Osteoblast (primary cell): ENCODE results near the gene PHAX. TPM values are rescaled to one million over a fixed set of nuclear protein-coding genes. Genes with fewer than 3 reads are reported as not detected.

ENCODE experiments used
- DNase-seq: peaks from one replicate; pipeline ENCODE4 v3.0.0; 2011; ENCODE audit warnings: low spot score, mixed read lengths; ENCODE audit not compliant: insufficient read length; ENCODE audit errors: missing footprints
- H2AFZ ChIP-seq: 2 replicates; pipeline ENCODE4 v1.6.0; 2011; ENCODE audit warnings: mild to moderate bottlenecking, low read length
- H3K27ac ChIP-seq: 2 replicates; pipeline ENCODE4 v1.5.1; 2011; ENCODE audit warnings: mild to moderate bottlenecking, low read depth, low read length, moderate library complexity
- H3K27me3 ChIP-seq: 2 replicates; pipeline ENCODE4 v1.6.0; 2012; ENCODE audit warnings: mild to moderate bottlenecking, control low read depth, inconsistent platforms, low read length, moderate library complexity; ENCODE audit not compliant: insufficient read depth
- H3K36me3 ChIP-seq: 2 replicates; pipeline ENCODE4 v1.5.1; 2011; ENCODE audit warnings: mild to moderate bottlenecking, low read length, control low read depth, moderate library complexity; ENCODE audit not compliant: insufficient read depth
- H3K4me1 ChIP-seq: 2 replicates; pipeline ENCODE4 v1.5.1; 2011; ENCODE audit warnings: mild to moderate bottlenecking, low read length, control low read depth, moderate library complexity; ENCODE audit not compliant: insufficient read depth
- H3K4me2 ChIP-seq: 2 replicates; pipeline ENCODE4 v1.6.0; 2011; ENCODE audit warnings: mild to moderate bottlenecking, low read length; ENCODE audit not compliant: insufficient read depth
- H3K4me3 ChIP-seq: fragments of 200-600 bp; sonication (generic); 3 replicates; pipeline ENCODE4 v1.5.1; 2012; ENCODE audit warnings: mild to moderate bottlenecking, low read length, inconsistent platforms; ENCODE audit not compliant: insufficient read depth
- H3K79me2 ChIP-seq: 2 replicates; pipeline ENCODE4 v1.6.0; 2012; ENCODE audit warnings: mild to moderate bottlenecking, low read length, control low read depth, inconsistent platforms; ENCODE audit not compliant: insufficient read depth
- H3K9me3 ChIP-seq: 2 replicates; pipeline ENCODE4 v1.5.1; 2011; ENCODE audit warnings: low read depth, low read length, control low read depth
- H4K20me1 ChIP-seq: 2 replicates; pipeline ENCODE4 v1.6.0; 2012; ENCODE audit warnings: mild to moderate bottlenecking, low read length, control low read depth; ENCODE audit not compliant: insufficient read depth
- CTCF ChIP-seq: IDR thresholded peaks from 2 replicates; pipeline ENCODE4 v1.5.1; 2011; ENCODE audit warnings: mild to moderate bottlenecking, low read depth, low read length, moderate library complexity; ENCODE audit errors: extremely low read depth
- small RNA-seq: library from RNA; depleted of rRNA; stranded (forward); fragments of <200 nt; gene quantifications from one replicate; pipeline ENCODE3, GENCODE V24; 2012
- total RNA-seq: library from RNA; depleted of rRNA; stranded (reverse); fragments of >200 nt; gene quantifications from 2 replicates; pipeline ENCODE4 v1.2.3, GENCODE V29; 2012

Gene PHAX
- total RNA-seq, 1 donor: 55.4 TPM

- no peak overlapping the region for H3K4me3 ChIP-seq
- H3K4me2 ChIP-seq: peak overlapping the region; percentile 9
- no peak overlapping the region for H3K27ac ChIP-seq
- no peaks in the 10 kb centered on the region for H3K4me1 ChIP-seq
- no peak overlapping the region for H2AFZ ChIP-seq
- no peak for TF ChIP-seq CTCF
- no peaks in the 10 kb centered on the region for H3K79me2 ChIP-seq
- H3K27me3 ChIP-seq: no peaks in the 10 kb centered on the region
- no peaks in the 10 kb centered on the region for H3K9me3 ChIP-seq
- no peaks in the 10 kb centered on the region for H3K36me3 ChIP-seq
- no peaks in the 10 kb centered on the region for H4K20me1 ChIP-seq
- DNase-seq: no peak
Observed at GRCh38 chr5:126674145-126674544, 73.4 kb downstream of the PHAX start.

GRCh38 chr5:126675338-126675737 lies 74.6 kb downstream of the PHAX start:
- H4K20me1 ChIP-seq: no peaks in the 10 kb centered on the region
- no peak overlapping the region for H2AFZ ChIP-seq
- H3K4me1 ChIP-seq: peaks cover 6% of the 10 kb centered on the region
- TF ChIP-seq CTCF: no peak
- H3K27ac ChIP-seq: no peak overlapping the region
- H3K27me3 ChIP-seq: no peaks in the 10 kb centered on the region
- H3K4me3 ChIP-seq: no peak overlapping the region
- H3K36me3 ChIP-seq: no peaks in the 10 kb centered on the region
- no peak for DNase-seq
- H3K79me2 ChIP-seq: no peaks in the 10 kb centered on the region
- H3K9me3 ChIP-seq: no peaks in the 10 kb centered on the region
- no peak overlapping the region for H3K4me2 ChIP-seq

GRCh38 chr5:126676195-126676624 lies 75.5 kb downstream of the PHAX start:
- Histone ChIP-seq H3K4me1 (peaks cover 9% of the 10 kb centered on the region), H3K4me2 (no peak overlapping the region), H3K36me3 (no peaks in the 10 kb centered on the region), H3K79me2 (no peaks in the 10 kb centered on the region), H2AFZ (no peak overlapping the region), H3K9me3 (no peaks in the 10 kb centered on the region), H3K27ac (no peak overlapping the region), H3K4me3 (no peak overlapping the region), H4K20me1 (no peaks in the 10 kb centered on the region), H3K27me3 (no peaks in the 10 kb centered on the region)
- TF ChIP-seq CTCF: peak; percentile 77
- DNase-seq: peak; percentile 91

Small RNAs within 50 kb of the gene (small RNA-seq; reads per million reads assigned to genes)
- gene BOLA3P3: not detected
- not detected for gene RNU6-290P

Other genes with a start within 250 kb of the PHAX start
- gene GRAMD2B, start 177.5 kb upstream of the PHAX start, total RNA-seq: 89.8 and 94.6 TPM in 2 replicates
- gene ALDH7A1, start 5.7 kb upstream of the PHAX start, total RNA-seq: 39.1 and 50.4 TPM in 2 replicates
- gene LMNB1, start 176.2 kb downstream of the PHAX start, total RNA-seq: 7.2 and 7.7 TPM in 2 replicates